ENCODE results near the gene WNT5A. TPM values are rescaled to one million over a fixed set of nuclear protein-coding genes. Genes with fewer than 3 reads are reported as not detected.

WNT5A gene
- total RNA-seq, 1 experiment from 2014 or later: 1.1 TPM

DNA sequence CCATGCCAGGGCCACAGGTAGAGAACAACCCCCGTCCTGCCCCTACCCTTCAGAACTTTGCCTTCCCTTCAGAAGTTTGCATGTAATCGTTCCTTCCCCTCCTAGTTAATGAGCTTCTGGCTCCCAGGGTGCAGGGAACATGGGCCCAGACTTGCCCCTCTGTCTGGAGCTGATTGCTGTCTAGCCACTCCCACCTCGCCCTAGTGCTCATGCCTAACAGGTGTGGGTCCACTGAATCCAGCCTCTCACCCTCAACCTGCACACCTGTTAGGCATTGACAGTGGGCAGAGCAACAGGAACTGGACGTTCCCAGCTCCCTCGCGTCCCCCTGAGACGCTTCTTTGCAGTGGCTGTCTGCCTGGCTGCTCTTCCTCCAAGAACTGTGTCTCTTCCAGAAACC lies 40.3 kb downstream of the WNT5A start:
- no peak overlapping the region for H3K4ac ChIP-seq (ENCODE audit: low read depth, low read length)
- TF ChIP-seq, protein P1, sequence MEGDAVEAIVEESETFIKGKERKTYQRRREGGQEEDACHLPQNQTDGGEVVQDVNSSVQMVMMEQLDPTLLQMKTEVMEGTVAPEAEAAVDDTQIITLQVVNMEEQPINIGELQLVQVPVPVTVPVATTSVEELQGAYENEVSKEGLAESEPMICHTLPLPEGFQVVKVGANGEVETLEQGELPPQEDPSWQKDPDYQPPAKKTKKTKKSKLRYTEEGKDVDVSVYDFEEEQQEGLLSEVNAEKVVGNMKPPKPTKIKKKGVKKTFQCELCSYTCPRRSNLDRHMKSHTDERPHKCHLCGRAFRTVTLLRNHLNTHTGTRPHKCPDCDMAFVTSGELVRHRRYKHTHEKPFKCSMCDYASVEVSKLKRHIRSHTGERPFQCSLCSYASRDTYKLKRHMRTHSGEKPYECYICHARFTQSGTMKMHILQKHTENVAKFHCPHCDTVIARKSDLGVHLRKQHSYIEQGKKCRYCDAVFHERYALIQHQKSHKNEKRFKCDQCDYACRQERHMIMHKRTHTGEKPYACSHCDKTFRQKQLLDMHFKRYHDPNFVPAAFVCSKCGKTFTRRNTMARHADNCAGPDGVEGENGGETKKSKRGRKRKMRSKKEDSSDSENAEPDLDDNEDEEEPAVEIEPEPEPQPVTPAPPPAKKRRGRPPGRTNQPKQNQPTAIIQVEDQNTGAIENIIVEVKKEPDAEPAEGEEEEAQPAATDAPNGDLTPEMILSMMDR (conservative IDR thresholded peaks at IDR 0.05): no peak
- H4K20me1 ChIP-seq (ENCODE audit: control insufficient read depth, insufficient read depth, insufficient read length): no peaks in the 10 kb centered on the region
- no peak overlapping the region for H2AK5ac ChIP-seq (ENCODE audit: insufficient read length, low read length)
- no peaks in the 10 kb centered on the region for H3K4me1 ChIP-seq (ENCODE audit: insufficient read depth, low read length)
- no peaks in the 10 kb centered on the region for H3K79me2 ChIP-seq (ENCODE audit: insufficient read depth, low read length)
- no peak overlapping the region for H3K9ac ChIP-seq (ENCODE audit: extremely low read depth, insufficient read length, low read length)
- H2BK15ac ChIP-seq (ENCODE audit: low read depth, low read length): no peak overlapping the region
- no peaks in the 10 kb centered on the region for H3K9me3 ChIP-seq (ENCODE audit: control insufficient read depth, low read depth, low read length)
- no peak overlapping the region for H3K27ac ChIP-seq (ENCODE audit: insufficient read length, low read depth, low read length)
- no peak overlapping the region for H3K23ac ChIP-seq (ENCODE audit: insufficient read length, low read depth, low read length)
- Mint-ChIP-seq H3K4me3 (no peak overlapping the region), H3K4me1 (peaks cover 0 to 4% of the 10 kb centered on the region in 2 experiments; a peak in 1 of 4 replicates), H3K36me3 (ENCODE audit: insufficient read depth in 1 of 3, low read depth in 3 of 3) (no peaks in the 10 kb centered on the region), H3K27me3 (ENCODE audit: low read depth) (peaks cover 6% of the 10 kb centered on the region), H3K27ac (no peak overlapping the region), H3K9me3 (no peaks in the 10 kb centered on the region; a peak in 1 of 5 replicates)
- WGBS (ENCODE audit: extremely low coverage, insufficient read length, low lambda C conversion rate): no CpG with 5 or more reads among the region's 7 CpGs
- H4K5ac ChIP-seq (ENCODE audit: insufficient read length, low read depth, low read length): no peak overlapping the region
- no peak overlapping the region for H3K56ac ChIP-seq (ENCODE audit: insufficient read length, low read depth, low read length)
- no peak overlapping the region for H2AFZ ChIP-seq (ENCODE audit: low read length)
- H3K27me3 ChIP-seq (ENCODE audit: insufficient read depth, low read length): no peaks in the 10 kb centered on the region
- no peak overlapping the region for H2BK120ac ChIP-seq (ENCODE audit: low read depth, low read length, poor library complexity, severe bottlenecking)
- no peak overlapping the region for H2BK12ac ChIP-seq (ENCODE audit: insufficient read length, low read depth, low read length)
- no peaks in the 10 kb centered on the region for H3K79me1 ChIP-seq (ENCODE audit: insufficient read depth, low read depth, low read length, poor library complexity, severe bottlenecking)
- no peaks in the 10 kb centered on the region for H3K23me2 ChIP-seq (ENCODE audit: insufficient read length, low read depth, low read length, poor library complexity, severe bottlenecking)
- no peak overlapping the region for H2BK20ac ChIP-seq (ENCODE audit: low read depth, low read length, poor library complexity, severe bottlenecking)
- DNase-seq: no peak
- H3K18ac ChIP-seq (ENCODE audit: insufficient read length, low read depth, low read length): no peak overlapping the region
- H2BK5ac ChIP-seq (ENCODE audit: insufficient read length, low read length): no peak overlapping the region
- no peak overlapping the region; the same call in 1 of the 2 replicates for H3K14ac ChIP-seq (ENCODE audit: insufficient read depth, low read length)
- no peak overlapping the region for H4K91ac ChIP-seq (ENCODE audit: insufficient read length, low read depth, low read length)
- no peak overlapping the region for H4K8ac ChIP-seq (replicated peaks; ENCODE audit: insufficient read length, low read depth, low read length)
- H3K4me2 ChIP-seq (ENCODE audit: insufficient read depth, insufficient read length, low read length): no peak overlapping the region
- H3T11ph ChIP-seq (ENCODE audit: low read length): no peak overlapping the region

Measured in H9 (cell line).